IMR-90 (cell line): ENCODE measurements around the gene LPIN1.

Source experiments
- CHD1 ChIP-seq: IDR thresholded peaks from 2 replicates; pipeline ENCODE4 v1.6.1; 2012; ENCODE audit warnings: low read depth, low read length, improper control_type of control experiment
- MAFK ChIP-seq: IDR thresholded peaks from 2 replicates; pipeline ENCODE4 v1.6.1; 2012; ENCODE audit warnings: low read depth, low read length, improper control_type of control experiment
- NFE2L2 ChIP-seq: fragments of 150-350 bp; IDR thresholded peaks from 2 replicates; pipeline ENCODE4 v1.6.1; 2016; ENCODE audit warnings: low read depth, mild to moderate bottlenecking, low read length
- POLR2A ChIP-seq: IDR thresholded peaks from 2 replicates; pipeline ENCODE4 v1.6.1; 2012; ENCODE audit warnings: mild to moderate bottlenecking, low read depth, low read length
- RFX5 ChIP-seq: IDR thresholded peaks from 2 replicates; pipeline ENCODE4 v1.8.0; 2012; ENCODE audit warnings: low read depth, mild to moderate bottlenecking, low read length, moderate library complexity
- SMC3 ChIP-seq: fragments of 150-350 bp; IDR thresholded peaks from 2 replicates; pipeline ENCODE4 v1.6.1; 2016; ENCODE audit warnings: low read depth, mild to moderate bottlenecking, antibody characterized with exemption, low read length, moderate library complexity
- TF ChIP-seq, protein P1 (sequence below): conservative IDR thresholded peaks from 2 replicates; pipeline ENCODE4 v1.5.1; 2012; ENCODE audit warnings: mild to moderate bottlenecking, low read depth, low read length, improper control_type of control experiment
- TF ChIP-seq, protein P2 (sequence below): fragments of 150-350 bp; IDR thresholded peaks from 2 replicates; pipeline ENCODE4 v1.6.1; 2017; ENCODE audit warnings: mild to moderate bottlenecking, antibody characterized with exemption, low read length, low read depth

GRCh38 chr2:11810237-11810977 is 64.0 kb downstream of the LPIN1 start:
- TF ChIP-seq MAFK (no peak), CHD1 (no peak), POLR2A (no peak), RFX5 (no peak), NFE2L2 (no peak), SMC3 (no peak)
- TF ChIP-seq, protein P1, sequence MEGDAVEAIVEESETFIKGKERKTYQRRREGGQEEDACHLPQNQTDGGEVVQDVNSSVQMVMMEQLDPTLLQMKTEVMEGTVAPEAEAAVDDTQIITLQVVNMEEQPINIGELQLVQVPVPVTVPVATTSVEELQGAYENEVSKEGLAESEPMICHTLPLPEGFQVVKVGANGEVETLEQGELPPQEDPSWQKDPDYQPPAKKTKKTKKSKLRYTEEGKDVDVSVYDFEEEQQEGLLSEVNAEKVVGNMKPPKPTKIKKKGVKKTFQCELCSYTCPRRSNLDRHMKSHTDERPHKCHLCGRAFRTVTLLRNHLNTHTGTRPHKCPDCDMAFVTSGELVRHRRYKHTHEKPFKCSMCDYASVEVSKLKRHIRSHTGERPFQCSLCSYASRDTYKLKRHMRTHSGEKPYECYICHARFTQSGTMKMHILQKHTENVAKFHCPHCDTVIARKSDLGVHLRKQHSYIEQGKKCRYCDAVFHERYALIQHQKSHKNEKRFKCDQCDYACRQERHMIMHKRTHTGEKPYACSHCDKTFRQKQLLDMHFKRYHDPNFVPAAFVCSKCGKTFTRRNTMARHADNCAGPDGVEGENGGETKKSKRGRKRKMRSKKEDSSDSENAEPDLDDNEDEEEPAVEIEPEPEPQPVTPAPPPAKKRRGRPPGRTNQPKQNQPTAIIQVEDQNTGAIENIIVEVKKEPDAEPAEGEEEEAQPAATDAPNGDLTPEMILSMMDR: no peak
- TF ChIP-seq, protein P2, sequence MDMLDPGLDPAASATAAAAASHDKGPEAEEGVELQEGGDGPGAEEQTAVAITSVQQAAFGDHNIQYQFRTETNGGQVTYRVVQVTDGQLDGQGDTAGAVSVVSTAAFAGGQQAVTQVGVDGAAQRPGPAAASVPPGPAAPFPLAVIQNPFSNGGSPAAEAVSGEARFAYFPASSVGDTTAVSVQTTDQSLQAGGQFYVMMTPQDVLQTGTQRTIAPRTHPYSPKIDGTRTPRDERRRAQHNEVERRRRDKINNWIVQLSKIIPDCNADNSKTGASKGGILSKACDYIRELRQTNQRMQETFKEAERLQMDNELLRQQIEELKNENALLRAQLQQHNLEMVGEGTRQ: no peak
